HG03196 (cell line): Measurements from ENCODE around the gene ZNF780B.

Source experiments
- ATAC-seq: cut with Tn5 transposase; IDR thresholded peaks from one replicate; pipeline ENCODE4 v1.9.1; 2021; ENCODE audit not compliant: unreplicated experiment

The ZNF780B gene

DNA sequence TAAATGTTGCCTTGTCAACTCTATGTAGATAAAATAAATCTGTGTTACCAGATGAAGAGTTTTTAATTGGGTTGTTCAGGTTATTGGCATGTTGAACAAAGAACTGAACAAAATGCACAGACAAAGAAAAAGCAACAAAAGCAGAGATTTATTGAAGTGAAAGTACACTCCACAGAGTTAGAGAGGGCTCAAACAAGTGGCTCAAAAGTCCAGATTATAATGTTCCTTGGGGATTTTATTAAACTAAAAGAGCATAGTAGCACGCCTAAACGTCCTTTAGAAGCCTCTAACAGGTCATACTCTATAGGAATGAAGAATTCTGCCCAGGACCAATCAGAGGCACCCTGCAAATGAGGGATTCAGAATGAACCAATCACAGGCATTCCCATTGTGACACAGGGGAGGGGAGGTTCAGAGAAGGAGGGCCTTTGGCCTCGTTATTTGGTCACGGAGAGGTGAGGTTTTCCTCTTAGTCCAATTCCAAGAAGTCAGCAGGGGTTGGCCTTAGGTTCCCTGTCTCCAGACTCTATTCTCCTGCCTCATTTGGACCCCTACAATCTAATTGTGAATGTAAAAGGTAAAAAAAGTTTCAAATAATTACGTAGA lies 72.2 kb downstream of the ZNF780B start:
- ATAC-seq, result no peak

GRCh38 chr19:39982883-39983282 lies 73.1 kb downstream of the ZNF780B start:
- ATAC-seq, result no peak
